GM13977 (cell line): Measurements from ENCODE around the gene TIMM22.

Experiments
- DNase-seq: peaks from one replicate; pipeline ENCODE4 v3.0.0; 2012; ENCODE audit warnings: low spot score
- in situ Hi-C: fragments of 300-500 bp; cut with MboI; formaldehyde crosslinking; loops from one replicate; pipeline ENCODE4 v1.12.0; 2022; ENCODE audit warnings: low sequenced_read_pairs, low pct_unique_long_range_greater_than_20kb, mixed read lengths, inconsistent platforms; ENCODE audit not compliant: unreplicated experiment
- TF ChIP-seq, protein P1 (sequence below): IDR thresholded peaks from 2 replicates; pipeline ENCODE4 v1.5.1; 2012; ENCODE audit warnings: mild to moderate bottlenecking, control low read depth; ENCODE audit not compliant: insufficient read depth; ENCODE audit errors: extremely low read depth, missing control alignments

TIMM22 gene

DNA sequence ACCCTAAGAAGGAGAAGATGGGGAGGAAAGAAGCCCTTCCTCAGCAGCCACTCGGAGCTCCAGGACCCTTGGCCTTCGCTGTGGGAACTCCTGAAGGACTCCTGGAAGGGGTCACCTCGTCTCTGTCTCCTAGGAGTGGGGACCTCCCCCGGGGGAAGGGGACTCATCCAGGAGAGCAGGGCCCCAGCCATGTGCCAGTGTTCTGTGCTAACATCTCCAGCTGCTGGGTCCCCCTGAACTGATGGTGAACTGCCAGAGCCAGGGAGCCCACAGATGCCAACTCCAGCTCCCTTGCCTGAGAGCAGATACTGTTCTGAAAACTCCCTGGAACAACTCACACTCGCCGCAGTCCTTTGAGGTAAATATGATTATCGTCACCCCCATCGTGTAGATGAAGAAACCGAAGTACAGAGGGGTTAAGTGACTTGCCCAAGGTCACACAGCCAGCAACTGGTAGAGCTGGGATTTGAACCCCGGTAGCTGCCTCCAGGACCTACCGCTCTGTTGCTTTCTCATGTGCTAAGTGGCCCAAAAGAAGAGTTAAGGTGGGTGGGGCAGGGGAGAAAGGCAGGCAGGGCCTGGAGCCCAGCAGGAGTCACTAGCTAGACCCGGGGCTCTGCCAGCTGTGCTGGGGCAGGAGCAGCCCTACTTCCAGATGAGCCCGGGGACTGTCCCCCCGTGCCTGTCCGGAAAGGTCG is 10.5 kb downstream of the TIMM22 start:
- in situ Hi-C loops: no loop called here
- DNase-seq: no peak

DNA sequence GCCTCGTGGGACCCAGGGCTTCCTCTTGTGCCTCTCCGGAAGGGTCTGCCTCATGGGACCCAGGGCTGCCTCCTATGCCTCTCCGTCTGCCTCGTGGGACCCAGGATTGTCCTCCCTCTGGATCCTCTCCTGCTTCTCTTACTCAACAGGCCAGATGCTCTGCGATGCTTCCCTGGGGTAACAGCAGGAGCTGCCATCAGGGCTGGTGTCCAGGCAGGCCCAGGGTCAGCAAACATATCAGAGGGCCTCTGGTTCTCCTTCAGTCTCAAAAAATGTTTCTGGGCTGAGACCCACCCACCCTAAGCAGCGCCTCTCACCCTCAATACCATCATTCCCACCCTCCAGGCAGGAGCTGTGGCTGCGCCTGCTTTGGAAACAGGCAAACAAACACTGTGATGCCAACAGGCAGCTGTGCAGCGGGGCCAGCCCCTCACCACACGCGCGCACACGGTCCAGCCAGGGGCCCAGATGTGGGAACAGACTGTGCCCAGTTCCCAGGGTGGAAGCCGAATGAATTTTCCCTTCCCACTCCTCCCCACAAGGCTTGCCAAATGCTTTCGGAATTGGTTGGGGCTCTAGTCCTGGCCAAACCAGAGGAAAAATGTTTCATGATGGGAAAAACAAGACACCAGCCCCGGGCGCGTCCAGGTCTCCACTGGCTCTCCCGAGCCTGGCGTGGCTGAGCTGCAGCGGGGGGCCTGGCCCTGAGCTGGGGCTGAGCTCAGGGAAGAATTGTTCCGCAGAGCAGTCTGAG is 11.3 kb downstream of the TIMM22 start:
- in situ Hi-C loops: no loop called here
- TF ChIP-seq, protein P1, sequence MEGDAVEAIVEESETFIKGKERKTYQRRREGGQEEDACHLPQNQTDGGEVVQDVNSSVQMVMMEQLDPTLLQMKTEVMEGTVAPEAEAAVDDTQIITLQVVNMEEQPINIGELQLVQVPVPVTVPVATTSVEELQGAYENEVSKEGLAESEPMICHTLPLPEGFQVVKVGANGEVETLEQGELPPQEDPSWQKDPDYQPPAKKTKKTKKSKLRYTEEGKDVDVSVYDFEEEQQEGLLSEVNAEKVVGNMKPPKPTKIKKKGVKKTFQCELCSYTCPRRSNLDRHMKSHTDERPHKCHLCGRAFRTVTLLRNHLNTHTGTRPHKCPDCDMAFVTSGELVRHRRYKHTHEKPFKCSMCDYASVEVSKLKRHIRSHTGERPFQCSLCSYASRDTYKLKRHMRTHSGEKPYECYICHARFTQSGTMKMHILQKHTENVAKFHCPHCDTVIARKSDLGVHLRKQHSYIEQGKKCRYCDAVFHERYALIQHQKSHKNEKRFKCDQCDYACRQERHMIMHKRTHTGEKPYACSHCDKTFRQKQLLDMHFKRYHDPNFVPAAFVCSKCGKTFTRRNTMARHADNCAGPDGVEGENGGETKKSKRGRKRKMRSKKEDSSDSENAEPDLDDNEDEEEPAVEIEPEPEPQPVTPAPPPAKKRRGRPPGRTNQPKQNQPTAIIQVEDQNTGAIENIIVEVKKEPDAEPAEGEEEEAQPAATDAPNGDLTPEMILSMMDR: no peak
- DNase-seq: no peak

More for the DNA sequence above, 10.5 kb downstream of the TIMM22 start:
- TF ChIP-seq, protein P1: no peak

DNA sequence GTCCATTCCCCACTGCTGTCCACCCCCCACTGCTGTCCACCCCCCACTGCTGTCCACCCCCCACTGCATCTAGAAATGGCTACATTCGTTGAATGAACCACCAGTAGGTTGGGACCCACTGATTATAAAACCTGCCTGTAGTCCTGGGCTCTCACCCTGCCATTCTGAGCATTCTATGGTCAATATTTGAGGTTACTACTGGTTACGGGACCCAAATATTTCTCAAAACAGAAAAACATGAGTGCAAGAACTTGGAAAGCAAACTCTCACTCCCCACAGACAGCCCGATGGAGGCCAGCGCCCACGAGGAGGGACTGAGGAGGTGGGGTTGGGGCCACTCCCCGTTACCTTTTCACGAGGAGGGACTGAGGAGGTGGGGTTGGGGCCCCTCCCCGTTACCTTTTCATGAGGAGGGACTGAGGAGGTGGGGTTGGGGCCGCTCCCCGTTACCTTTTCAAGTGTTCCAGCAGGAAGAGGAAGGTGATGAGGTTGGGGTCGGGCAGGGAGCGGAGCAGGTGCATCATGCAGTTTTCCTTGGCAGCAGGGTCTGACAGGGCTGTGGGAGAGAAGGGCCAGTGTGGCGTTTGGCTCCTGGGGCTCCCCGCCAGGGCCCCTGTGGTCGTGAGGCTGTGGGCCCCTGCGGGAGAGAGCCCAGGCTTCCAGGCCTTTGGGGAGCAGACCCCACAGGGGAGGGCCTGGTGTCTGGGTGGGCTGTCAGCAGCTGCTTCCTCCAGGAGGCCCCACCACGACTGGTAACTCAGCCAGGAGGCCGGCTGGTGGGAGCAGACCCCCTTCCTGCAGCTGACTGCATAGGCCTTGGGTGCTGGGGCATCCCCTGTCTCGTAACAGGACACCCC is 12.5 kb downstream of the TIMM22 start:
- DNase-seq: no peak
- in situ Hi-C loops: no loop called here
- TF ChIP-seq, protein P1: no peak

DNA sequence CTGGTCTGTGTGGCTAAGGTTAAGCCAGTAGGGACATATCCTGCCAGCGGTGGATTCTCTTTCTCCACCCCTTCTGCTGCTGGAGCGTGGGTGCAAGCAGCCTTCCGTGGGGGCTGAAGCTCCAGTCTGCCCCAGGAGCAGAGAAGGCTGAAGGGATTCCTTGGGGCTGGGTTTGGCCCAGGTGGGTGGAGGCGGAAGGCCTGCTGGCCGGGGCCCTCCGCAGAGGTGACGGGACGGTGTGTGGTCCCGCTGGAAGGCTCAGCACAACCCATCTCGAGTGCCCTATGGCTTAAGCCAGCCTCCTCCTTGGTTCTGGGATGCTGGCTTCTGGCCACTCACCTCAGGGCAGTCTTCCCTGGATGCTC is 13.1 kb downstream of the TIMM22 start:
- in situ Hi-C loops: no loop called here
- TF ChIP-seq, protein P1: no peak
- no peak for DNase-seq

DNA sequence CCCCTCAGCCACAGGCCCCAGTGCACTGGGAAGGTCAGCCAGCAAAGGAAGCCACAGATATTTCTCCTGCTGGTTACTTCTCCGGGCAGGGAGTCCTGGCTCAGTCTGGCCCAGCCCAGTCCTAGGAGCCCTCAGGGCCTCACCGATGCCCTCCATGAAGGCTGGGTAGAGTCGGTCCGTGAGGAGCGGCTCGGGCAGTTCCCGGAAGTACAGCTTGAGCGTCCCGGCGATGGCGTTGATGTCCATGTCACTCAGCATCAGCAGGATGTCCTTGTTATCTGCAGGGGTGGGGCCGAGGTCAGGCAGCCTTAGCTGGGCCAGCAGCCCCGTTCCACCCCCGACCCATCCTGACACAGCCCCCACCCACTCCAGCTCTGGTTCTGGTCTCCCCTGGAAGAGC is 13.7 kb downstream of the TIMM22 start:
- in situ Hi-C loops: no loop called here
- TF ChIP-seq, protein P1: no peak
- no peak for DNase-seq

DNA sequence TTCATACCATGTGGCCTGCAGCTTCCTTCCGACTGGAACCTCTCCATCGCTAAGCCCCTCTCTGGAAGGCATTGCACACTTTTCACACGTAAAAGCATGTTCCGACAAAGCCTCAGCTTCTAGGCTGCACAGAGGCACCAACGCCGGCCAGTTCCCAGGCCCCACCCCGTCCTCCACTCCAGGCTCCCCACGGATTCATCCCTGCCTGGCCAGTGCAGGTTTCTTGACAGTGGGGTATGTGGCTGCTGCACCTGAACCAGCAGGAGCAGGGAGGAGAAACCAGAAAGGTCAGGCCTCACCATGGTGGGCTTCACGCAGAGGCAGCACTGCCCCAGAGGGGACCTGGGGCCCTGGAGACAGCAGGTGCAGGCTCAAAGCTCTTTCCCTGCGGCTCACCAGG is 14.2 kb downstream of the TIMM22 start:
- in situ Hi-C loops: no loop called here
- DNase-seq: no peak
- TF ChIP-seq, protein P1: no peak
